GM12864 (cell line): ENCODE results near the gene CBFA2T2.

ENCODE experiments used
- DNase-seq: peaks from one replicate; pipeline ENCODE4 v3.0.0-alpha.2; 2011; ENCODE audit warnings: low read depth
- H3K4me3 ChIP-seq: 2 replicates; pipeline ENCODE4 v1.5.1; 2011; ENCODE audit warnings: mild to moderate bottlenecking, low read depth, low read length, control low read depth
- TF ChIP-seq, protein P1 (sequence below): IDR thresholded peaks from 2 replicates; pipeline ENCODE4 v1.5.1; 2011; ENCODE audit warnings: low read depth, mild to moderate bottlenecking, moderate library complexity, low read length, control low read depth, inconsistent platforms; ENCODE audit errors: missing control alignments

CBFA2T2 gene

DNA sequence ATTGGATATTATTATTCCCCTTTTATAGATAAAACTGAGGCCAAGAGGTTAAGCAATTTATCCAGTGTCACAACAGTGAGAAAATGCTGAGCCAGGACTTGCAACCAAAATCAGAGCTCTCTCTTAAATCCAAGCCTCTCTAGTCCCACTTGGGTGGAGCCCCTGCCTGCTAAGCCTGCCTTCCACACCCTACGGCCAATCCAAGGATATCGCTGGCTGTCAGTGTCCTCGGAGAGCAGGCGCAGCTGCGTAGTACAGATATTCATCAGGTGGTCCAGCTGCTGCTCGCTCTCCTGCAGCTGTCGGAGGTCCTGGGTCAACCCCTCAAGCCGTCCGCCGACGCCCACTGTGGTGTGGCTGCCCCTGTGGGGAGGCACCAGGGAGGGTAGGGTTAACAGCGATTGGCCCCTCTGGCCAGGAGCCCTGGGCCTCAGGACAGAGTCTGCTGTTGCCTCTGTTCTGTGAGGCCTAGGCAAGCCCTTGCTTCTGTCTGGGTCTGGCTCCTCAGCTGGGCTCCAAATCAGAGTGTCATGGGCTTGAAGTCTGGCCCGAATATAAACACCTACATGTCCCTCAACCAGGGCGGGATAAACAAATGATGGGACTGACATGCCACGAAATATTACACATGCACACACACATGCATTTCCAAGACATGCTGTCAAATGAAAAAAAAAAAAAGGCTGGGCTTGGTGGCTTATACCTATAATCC, 188.3 kb downstream of the CBFA2T2 start:
- no peak for DNase-seq
- TF ChIP-seq, protein P1, sequence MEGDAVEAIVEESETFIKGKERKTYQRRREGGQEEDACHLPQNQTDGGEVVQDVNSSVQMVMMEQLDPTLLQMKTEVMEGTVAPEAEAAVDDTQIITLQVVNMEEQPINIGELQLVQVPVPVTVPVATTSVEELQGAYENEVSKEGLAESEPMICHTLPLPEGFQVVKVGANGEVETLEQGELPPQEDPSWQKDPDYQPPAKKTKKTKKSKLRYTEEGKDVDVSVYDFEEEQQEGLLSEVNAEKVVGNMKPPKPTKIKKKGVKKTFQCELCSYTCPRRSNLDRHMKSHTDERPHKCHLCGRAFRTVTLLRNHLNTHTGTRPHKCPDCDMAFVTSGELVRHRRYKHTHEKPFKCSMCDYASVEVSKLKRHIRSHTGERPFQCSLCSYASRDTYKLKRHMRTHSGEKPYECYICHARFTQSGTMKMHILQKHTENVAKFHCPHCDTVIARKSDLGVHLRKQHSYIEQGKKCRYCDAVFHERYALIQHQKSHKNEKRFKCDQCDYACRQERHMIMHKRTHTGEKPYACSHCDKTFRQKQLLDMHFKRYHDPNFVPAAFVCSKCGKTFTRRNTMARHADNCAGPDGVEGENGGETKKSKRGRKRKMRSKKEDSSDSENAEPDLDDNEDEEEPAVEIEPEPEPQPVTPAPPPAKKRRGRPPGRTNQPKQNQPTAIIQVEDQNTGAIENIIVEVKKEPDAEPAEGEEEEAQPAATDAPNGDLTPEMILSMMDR: no peak
- no peak overlapping the region for H3K4me3 ChIP-seq

DNA sequence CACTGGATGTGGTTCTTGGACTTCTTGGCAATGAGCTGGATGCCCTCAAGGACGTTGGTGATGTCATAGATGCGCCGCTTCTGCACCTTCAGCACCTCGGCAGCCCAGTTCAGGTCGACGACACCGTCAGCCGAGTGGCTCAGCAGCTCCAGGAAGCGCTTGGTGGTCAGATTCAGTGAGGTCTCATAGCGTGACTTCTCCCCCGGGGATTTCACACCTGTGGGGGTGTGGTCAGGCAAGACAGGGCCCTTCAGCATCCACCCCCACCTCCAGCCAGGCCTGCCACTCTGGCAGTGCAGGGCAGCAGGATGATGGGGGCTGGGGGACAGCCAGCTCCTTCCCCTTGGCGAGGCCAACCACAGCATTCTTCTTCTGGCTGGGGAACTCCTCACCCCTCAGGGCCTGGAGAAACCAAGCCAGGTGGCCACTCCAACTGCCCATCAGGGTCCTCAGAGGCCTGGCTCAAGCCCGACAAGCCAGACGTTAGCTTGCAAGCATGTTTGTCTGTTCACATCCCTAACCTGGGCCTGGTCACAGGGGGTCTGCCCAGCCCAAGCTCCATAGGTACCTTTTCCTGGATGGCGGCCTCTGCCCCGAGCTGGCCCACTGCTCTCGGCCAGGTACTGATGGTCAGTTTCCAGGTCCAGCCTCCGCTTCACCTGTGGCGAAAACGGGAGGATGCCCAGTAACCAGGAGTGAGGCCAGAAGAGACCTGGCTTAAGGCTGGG, 190.0 kb downstream of the CBFA2T2 start:
- no peak overlapping the region for H3K4me3 ChIP-seq
- peak; percentile 65 for DNase-seq
- TF ChIP-seq, protein P1: no peak

DNA sequence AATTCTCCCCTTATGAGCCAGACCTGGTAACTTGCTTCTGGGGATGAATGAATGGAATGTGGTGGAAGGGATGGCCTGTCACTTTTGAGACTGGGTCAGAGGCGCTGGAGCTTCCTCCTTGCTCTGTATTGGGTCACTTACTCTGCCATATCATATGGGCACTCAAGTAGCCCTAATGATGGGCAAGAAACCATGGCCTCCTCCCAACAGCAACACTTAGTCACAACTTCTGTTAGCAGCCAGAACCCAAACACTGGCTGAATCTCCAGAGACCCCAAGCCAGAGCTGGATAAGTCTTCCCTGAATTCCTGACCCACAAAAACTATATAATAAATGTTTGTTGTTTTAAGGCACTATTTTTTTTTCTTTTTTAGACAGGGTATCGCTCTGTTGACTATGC, 190.8 kb downstream of the CBFA2T2 start:
- DNase-seq: no peak
- H3K4me3 ChIP-seq: no peak overlapping the region
- TF ChIP-seq, protein P1: no peak

DNA sequence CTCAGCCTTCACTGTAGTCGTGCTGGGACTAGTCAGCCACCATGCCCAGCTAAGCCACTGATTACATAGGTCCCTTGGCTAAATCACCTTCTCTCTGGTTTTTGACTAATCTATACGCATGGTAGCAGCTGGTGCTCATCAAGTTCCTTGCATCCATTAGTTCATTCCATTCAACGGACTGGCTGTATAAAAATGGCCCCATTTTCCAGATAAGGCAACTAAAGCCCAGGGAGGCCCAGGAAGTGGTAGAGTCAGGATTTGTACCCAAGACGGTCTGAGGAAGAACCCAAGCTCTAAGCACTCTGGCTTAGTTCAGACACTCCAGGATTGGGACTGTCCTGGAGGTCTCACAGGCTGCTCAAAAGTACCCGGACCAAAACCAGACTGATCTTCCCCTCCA, 191.4 kb downstream of the CBFA2T2 start:
- no peak overlapping the region for H3K4me3 ChIP-seq
- TF ChIP-seq, protein P1: no peak
- no peak for DNase-seq

DNA sequence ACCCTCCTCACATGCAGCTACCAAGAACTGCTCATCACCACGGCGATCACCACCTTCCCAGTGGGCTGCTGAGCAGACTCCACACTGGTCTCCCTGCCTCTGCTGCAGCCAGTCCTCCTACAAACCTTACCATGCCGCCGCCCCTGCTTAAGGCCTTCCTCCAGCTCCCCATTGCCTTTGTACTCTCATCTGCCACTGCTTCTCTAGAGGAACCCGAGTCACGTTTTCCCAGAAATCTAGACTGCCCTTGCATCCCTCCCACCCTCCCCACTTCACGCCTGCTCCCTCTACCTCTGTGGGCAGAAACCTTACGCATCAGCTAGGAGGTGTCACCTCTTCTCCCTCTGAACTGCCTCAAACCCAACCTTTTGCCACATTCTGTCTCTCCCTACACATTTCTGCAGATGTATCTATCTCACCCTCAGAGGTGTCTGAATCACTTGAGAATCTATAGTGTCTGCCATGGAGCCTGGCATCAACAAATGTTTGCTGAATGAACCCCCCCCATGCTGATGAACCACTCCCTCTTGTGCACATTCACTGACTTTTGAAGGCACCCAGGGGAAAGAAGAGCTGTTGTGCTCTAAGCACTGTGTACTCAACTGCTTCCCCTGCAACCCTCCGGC, 191.9 kb downstream of the CBFA2T2 start:
- TF ChIP-seq, protein P1: no peak
- DNase-seq: no peak
- H3K4me3 ChIP-seq: no peak overlapping the region

DNA sequence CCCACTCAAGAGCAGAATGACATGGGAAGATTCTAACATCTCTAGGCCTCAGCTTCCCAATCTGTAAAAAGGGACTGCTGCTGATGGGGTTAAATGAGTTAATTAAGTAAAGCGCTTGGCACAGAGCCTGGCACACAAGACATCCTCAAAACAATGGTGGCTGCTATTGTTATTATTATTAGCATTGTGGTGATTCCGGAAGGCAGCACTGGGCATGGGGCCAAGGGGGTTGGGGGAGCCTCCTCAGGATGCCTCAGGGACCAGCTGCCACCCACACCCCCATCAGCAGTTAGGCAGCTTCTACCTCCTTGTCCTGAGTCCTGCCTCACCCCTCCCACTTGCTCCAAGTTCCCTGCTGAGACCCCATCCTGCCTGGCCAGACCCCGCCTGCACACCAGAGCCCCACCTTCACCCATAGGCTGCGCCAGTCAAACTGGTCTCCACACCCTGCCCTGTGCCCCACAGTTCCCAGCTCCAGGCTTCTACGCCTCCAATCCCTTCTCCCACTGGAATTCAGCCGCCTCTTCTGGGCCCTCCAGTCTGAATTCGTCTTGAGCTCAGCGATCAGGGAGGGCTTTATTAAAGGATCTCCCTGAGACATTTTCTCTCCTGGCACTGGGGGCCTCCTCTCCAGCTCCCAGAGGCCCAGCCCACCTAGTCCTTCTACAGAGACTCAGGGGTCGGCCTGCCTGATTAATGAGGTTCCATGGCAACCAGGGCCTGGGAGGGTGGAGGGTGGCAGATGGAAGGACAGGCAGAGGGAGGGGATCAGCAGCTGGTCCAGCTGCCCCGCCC, 194.8 kb downstream of the CBFA2T2 start:
- peak overlapping the region; percentile 66 for H3K4me3 ChIP-seq
- no peak for DNase-seq
- TF ChIP-seq, protein P1: no peak
